NCI-H1417 (cell line): Measurements from ENCODE around the gene IKZF4.

Experiments
- DNase-seq, 3 experiments: peaks; one replicate each; lab custom pipeline; 2025; lab: John Stamatoyannopoulos, UW

Gene IKZF4

GRCh38 chr12:56082967-56083366 lies 62.1 kb downstream of the IKZF4 start:
- DNase-seq = no peak

GRCh38 chr12:56084958-56085543 lies 64.2 kb downstream of the IKZF4 start:
- peak in 1 of 3 experiments; percentile 6 for DNase-seq

GRCh38 chr12:56086096-56086495 lies 65.3 kb downstream of the IKZF4 start:
- no peak for DNase-seq

GRCh38 chr12:56086608-56087007 lies 65.8 kb downstream of the IKZF4 start:
- no peak for DNase-seq

GRCh38 chr12:56087220-56087619 lies 66.4 kb downstream of the IKZF4 start:
- DNase-seq = peak; percentile 14 to 59 (median 18)
